GM10847 (cell line): ENCODE results near the gene SUN5.

ENCODE experiments used
- POLR2A ChIP-seq: IDR thresholded peaks from 2 replicates; pipeline ENCODE4 v1.6.1; 2011; ENCODE audit not compliant: insufficient read length; ENCODE audit errors: extremely low read depth

The SUN5 gene

DNA sequence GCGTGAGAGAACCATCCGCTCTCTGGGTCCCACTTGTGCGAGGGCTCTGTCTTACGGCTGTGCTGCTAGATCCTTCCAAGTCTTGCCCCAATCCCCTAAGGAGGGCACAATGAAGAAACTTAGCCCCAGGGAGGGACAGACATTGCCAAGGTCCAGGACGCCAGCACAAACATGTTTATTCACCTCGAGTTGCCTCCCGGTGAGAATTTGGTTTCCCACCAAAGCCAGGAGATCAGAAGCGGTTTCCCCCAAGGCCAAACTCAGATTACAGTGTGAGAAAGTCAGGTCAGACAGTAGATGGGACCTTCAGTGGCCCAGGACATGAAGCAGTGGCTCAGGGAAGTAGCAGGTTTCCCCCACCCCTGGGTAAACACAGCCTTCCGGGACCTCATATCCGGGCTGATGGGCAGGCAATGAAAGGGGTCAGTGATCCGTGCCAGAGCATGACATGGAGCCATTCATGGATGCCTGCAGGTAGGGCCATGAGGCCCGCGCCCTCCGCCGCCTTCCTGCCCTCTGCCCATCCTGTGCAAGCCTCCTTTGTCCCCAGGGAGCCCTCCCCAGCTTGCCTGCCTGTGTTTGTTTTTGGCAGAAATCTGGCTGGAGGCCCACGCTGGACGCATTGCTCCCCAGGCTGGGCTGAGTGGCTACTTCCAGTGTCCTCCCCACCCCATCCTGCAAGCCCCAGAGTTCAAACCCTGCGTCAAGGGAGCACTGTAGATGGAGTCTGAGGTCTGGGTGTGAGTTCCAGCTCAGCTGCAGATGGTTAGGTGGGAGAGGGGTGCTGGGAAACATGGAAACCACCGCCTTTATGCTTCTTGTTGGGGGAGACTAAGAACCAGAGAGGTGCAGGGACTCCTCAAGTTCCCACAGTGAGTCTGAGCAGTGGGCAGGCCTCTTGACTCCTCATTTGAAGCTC is 5.2 kb upstream of the SUN5 start:
- TF ChIP-seq POLR2A = no peak

DNA sequence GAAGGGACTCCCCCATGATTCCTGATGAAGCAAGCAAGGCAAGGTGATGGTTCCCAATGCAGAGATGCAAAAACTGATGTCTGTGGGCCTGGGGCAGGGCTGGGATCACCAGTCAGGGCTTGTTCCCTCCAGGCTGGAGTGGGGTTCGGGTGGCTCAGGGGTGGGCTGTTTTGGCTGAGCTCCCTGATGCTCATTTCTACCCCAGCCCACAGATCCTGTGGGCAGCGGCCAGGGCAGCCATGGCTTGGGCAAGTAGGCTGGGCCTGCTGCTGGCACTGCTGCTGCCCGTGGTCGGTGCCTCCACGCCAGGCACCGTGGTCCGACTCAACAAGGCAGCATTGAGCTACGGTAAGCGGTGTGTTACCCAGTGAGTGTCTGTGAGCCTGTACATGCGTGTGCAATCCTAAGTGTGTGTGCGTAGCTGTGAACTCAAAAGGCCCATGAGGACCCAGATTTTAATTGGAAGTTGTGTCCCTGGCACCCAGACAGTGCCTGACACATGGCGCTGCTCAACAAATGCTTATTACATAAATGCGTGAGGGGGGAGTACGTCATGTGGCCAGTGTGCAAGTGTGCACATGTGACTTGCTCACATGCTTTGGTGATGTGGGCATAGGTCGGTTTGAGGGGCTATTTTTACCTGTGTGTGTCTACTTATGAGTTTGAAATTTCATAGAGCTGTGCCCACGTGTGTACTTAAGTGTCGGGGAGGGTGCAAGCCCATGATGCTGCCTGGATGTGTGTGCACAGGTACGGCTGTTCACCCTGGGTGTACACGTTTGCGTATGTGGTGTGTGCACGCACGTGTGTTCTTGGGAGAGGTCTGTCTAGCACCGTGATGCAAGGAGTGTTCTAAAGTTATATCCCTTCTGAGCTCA is 4.3 kb upstream of the SUN5 start:
- no peak for TF ChIP-seq POLR2A

DNA sequence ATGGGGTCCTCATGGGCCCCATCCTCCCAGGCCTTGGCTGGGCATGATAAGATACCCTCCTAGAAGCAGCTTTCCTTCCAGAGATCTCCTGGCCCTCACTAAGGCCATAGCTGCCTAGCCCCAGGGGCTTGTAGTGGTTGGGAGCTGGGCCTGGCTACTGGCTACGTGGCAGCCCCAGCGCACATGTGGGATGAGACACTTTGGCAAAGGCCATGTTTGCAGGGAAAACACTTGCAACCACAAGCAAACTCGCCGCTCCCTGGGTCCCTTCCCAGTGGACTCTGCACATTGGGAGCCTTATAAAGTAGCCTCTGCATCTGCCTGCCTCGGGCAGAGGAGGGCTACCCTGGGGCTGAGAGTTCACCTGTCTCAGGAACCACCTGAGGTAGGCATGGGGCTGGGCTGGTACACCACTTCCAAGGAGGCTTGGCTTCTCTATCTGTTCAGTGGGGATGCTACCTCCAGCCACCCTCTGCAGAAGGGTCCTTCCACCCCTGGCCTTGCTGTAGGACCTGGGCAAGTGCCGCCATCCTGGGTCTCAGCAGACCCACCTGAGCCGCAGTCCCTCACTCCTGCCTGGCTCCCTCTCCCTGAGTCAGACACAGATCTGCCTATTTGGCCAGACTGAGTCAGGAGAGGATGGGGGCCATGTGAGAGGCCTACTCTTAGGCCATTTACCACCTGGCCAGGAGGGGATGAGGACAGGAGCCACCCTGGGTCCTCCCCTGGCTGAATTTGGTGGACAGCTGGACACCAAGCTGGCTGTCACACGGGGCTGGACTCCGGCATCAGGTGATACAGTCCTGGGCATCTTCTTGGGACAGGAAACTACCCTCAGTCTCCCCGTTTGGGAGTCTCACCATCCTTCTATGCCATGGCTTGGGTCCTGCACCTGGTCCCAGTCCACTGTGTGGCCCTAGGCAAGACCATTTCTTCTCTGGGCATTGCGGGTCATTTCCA is 3.4 kb upstream of the SUN5 start, which contains the start of gene BPIFB2:
Gene BPIFB2 (plus strand): TSS at position 329 of the 960 bp plus-strand sequence. CDS start 871 bp downstream, outside the sequence.
- no peak for TF ChIP-seq POLR2A

DNA sequence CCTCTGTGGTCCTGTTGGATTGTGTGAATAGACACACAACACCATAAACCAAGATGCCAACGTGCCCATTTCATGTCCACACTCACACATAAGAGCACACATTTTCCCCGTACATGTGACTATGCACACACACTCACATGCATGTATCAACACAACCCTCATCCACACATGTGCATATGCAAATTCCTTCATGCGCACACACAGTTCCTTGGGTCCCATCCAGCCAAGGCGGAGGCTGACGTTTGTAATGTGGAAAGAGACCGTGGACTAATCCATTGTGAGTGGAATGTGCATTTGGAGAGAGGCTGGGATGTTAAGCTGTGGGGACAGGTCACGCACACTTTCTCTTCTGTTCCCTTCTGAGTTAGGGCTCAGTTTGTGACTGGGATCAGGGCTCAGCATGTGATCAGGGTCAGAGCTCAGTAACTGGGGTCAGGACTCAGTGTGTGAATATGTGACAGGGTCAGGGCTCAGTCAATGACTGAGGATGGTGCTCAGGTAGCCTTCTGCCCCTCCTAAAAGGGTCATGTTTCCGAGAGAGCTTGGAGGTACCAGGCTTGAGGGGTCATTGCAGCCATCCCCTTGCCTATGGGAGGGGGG is 2.6 kb upstream of the SUN5 start:
- TF ChIP-seq POLR2A = no peak

DNA sequence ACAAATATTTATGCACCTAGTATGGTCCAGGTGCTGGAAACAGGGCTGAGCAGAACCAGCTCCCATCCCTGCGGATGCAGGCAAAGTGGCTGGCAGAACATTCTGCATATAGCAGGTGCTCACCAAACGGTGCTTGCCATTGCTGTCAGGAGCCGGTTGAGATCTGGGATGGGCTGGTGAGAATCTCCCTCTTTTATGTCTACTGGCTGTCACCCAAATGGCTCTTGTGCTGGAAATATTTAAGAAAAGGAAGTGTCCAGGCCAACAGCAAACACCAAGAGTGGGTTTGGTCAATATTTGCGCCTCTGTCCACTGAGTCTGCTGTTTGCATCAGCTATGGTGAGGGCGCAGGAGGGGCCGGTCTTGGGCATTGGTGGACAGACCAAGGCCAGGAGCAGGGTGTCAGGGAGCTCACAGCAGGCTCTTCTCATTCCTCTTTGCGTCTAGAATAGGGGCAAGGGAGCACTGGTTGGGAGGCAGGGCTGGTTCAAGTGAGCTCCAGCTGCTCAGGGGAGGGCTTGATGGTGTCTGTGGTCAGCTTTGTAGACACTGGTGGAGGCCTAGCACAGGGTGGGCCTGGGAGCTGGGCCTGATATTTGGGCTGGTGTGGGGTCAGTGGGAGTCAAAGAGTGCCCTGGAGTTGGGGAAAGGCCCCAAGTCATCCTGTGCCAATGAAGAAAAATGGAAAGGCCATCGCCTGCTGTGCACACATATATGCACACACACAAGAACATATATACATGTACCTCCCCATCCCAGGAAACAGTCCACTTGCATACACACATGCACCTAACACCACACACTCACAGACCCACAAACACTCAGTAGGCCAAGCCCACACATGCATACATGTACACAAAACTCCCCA is 1.9 kb upstream of the SUN5 start:
- no peak for TF ChIP-seq POLR2A

DNA sequence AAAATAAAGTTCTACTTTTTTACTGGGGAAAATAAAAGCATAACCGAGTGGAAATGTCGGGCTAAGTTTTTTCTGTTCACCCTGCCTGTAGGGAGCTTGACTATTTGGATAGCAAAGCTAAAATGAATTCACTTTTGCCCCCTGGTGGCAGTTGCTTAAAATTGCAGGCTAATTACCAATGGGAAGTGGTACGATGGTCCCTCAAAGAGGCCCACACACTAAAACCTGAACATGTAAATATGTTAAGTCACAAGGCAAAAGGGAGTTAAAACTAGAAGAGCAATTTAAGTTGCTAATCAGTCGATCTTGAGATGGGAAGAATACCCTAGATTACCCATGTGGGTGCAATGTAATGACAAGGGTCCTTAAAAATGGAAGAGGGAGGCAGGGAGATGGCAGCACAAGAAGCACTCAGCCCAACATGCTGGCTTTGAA is 916 bp upstream of the SUN5 start:
- no peak for TF ChIP-seq POLR2A

DNA sequence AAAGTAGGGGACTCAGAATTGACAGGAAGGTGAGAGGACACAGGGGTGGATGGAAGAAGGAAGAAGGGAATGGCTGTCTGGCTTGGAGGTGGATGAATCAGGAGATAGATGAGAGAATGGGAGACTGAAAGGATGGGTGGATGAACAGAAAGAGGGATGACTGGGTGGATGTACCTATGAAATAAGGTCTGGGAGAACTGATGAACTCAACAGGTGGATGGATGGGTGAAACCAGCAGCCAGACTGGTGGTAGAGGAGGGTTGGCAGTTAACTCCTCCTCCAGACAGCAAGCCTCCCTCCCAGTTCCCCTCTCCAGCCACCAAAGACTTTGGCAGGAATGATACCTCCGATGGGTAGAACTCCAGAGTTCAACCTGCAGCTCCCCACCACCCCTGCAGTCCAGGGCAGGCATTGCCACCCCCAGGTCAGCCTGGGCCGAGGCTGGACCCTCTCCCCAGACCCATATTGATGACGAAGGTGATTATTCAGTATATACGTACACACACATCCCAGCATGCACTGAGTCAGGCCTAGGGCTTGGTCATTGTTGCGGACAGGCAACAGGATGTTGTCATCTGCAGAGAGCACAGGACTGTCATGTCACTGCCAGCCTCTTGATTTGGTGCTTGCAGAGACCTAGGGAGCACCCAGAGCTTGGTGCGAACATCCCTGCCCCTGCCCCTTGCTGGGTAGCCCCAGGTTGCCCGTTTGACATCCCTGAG is 2.0 kb downstream of the SUN5 start:
- TF ChIP-seq POLR2A = no peak

DNA sequence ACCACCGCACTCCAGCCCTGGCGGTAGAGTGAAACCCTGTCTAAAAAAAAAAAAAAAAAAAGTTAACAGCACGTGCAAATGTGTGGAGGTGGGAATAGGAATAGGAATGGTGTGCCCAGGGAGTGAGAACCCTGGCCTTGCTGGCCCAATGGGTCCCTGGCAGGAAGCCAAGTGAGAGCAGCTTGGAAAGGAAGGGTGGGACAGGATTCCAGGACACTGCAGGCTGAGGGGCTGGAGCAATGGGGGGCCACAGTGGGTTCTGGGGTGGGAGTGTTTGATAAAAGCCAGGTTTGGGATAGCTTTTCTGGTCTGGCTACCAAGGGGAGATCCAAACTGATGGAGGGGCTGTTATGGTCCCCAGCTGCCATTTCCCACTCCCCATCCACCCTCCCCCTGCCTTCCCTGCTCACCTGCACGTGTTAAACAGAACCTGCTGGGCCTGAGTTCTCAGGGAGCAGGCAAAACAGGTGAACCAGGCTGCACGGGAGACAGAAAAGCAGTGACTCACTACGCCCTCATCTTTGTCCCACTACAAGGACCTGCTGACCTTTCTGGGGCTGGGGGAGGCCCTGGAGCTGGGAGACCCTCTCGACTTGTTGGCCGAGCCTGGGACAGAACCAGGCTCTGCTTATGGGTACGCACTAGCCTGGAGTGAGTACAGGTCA is 3.3 kb downstream of the SUN5 start:
- TF ChIP-seq POLR2A = no peak

DNA sequence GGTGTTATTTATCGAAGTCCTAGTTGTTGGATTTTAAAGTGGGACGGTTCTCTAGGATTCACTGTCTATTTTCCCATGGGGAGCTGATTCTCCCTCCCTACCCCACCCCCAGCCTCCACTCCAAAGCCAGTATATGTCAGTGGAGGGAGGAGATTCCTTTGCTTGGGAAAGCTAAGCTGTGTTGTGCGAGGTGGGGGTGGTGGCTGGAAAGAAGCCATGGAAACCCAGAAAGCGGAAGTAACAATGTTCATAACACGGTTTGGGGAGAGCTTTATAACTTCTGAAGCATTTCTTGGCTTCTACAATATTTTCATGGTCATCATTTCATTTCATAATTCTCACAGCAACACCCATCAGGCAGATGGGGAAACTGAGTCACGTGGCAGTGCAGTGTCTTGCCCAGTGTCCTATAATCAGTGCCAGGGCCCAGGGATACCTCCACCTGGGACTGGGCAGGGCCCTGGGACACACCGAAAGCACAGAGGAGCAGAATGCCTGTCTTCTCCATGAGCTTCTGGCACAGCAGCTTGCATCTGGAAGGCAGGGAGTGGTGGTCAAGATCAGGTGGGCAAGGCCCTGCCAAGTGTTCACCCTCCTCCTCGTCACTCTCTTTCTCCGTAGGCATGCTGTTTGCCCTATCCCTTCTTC is 4.5 kb downstream of the SUN5 start:
- TF ChIP-seq POLR2A = no peak

DNA sequence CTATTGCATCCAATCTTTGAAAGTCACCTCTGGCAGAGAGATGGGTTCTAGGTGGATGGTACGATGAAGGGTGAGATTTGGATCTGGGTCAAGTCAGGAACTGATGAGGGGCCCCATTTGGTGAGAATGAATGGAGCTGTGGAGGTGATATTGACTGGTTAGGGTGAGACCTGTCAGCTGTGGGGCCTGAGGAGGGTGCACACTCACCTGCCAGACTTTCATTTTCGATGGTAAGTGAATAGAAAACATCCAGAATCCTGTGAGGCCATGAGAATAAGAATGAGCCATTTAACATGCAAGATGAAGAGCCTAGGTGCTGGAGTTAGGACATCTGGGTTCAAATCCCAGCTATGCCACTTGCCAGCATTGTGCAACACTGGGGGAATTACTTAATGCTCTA is 6.8 kb downstream of the SUN5 start:
- TF ChIP-seq POLR2A = no peak

DNA sequence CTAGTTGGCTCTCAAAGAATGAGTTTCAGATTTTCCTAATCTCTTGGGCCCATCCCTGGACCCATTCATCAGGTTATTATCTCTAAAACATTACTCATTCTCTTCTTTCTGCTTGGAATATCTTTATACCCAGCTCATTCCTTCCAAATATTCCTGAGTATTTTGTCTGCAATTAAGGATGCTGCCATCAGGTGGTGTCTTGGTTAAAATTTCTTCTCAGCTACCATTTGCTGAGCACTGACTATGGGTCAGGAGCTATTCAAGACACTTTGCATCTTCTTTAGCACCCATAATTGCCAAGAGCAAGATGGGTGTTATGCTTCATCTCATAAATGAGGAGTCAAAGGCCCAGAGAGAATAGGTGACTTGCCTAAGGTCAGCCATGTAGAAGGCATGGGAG is 8.4 kb downstream of the SUN5 start:
- no peak for TF ChIP-seq POLR2A
